Measurements from ENCODE around the gene KLF16.

DNA sequence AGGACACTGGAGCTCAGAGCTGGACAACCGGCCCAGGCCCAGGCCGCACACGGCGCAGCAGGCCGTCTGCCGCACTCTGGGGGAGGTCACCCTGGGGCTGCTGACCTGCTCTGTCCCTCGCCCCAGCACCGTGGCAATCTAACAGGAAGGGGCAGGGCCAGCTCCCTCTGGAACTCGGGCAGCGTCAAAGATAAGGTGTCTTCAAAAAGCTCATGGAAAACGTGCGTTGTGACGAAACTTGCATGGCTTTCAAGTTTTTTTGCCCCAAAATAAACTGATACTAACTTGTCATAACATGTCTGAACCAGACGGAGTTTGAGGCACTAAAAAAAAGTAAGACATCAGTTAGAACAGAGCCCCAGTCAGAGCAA is 39.1 kb downstream of the KLF16 start:
- TF ChIP-seq, protein P1, sequence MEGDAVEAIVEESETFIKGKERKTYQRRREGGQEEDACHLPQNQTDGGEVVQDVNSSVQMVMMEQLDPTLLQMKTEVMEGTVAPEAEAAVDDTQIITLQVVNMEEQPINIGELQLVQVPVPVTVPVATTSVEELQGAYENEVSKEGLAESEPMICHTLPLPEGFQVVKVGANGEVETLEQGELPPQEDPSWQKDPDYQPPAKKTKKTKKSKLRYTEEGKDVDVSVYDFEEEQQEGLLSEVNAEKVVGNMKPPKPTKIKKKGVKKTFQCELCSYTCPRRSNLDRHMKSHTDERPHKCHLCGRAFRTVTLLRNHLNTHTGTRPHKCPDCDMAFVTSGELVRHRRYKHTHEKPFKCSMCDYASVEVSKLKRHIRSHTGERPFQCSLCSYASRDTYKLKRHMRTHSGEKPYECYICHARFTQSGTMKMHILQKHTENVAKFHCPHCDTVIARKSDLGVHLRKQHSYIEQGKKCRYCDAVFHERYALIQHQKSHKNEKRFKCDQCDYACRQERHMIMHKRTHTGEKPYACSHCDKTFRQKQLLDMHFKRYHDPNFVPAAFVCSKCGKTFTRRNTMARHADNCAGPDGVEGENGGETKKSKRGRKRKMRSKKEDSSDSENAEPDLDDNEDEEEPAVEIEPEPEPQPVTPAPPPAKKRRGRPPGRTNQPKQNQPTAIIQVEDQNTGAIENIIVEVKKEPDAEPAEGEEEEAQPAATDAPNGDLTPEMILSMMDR (IDR thresholded peaks at IDR 0.05): no peak
- TF ChIP-seq POLR2A (IDR thresholded peaks at IDR 0.05): no peak

Data from thyroid gland (tissue), 4 donors.